ENCODE measurements around the gene RFLNA. TPM values are rescaled to one million over a fixed set of nuclear protein-coding genes. Genes with fewer than 3 reads are reported as not detected.

RFLNA gene
- total RNA-seq, result 100 to 1,000 TPM in 2 of 5 donors, 10 to 100 TPM in 3; 19.2 to 294 (median 78.6) TPM
- polyA plus RNA-seq, result 100 to 1,000 TPM in 1 of 3 donors, 10 to 100 TPM in 2; 18.2 to 251 (median 73.1) TPM
- long read RNA-seq, donor 1, transcript RFLNA-205 (3 exons, 2,354 nt), result major isoform, 17 of 19 reads
- long read RNA-seq, donor 1, partial matches to known transcripts, result 0 of 19 reads
- long read RNA-seq, donor 1, other reads (novel, unspliced or antisense), result 0 of 19 reads
- long read RNA-seq, donor 2, transcript RFLNA-205 (3 exons, 2,354 nt), result major isoform, 27 of 29 reads
- long read RNA-seq, donor 2, partial matches to known transcripts, result 0 of 29 reads
- long read RNA-seq, donor 2, other reads (novel, unspliced or antisense), result 0 of 29 reads
- long read RNA-seq, donor 3, transcript RFLNA-205 (3 exons, 2,354 nt), result major isoform, 17 of 18 reads
- long read RNA-seq, donor 3, partial matches to known transcripts, result 0 of 18 reads
- long read RNA-seq, donor 3, other reads (novel, unspliced or antisense), result 0 of 18 reads
- long read RNA-seq, donor 4, result 0 reads
- long read RNA-seq, donor 5, transcript RFLNA-205 (3 exons, 2,354 nt), result major isoform, 16 of 19 reads
- long read RNA-seq, donor 5, partial matches to known transcripts, result 0 of 19 reads
- long read RNA-seq, donor 5, other reads (novel, unspliced or antisense), result 0 of 19 reads
- long read RNA-seq, donor 6, transcript RFLNA-205 (3 exons, 2,354 nt), result major isoform, 93 of 108 reads
- long read RNA-seq, donor 6, transcript RFLNA-202 (2 exons, 652 nt), result minor isoform, 5 of 108 reads
- long read RNA-seq, donor 6, partial matches to known transcripts, result 0 of 108 reads
- long read RNA-seq, donor 6, other reads (novel, unspliced or antisense), result 10 of 108 reads
- long read RNA-seq, donor 7, transcript RFLNA-205 (3 exons, 2,354 nt), result major isoform, 27 of 27 reads
- long read RNA-seq, donor 7, partial matches to known transcripts, result 0 of 27 reads
- long read RNA-seq, donor 7, other reads (novel, unspliced or antisense), result 0 of 27 reads
- long read RNA-seq, donor 8, transcript RFLNA-205 (3 exons, 2,354 nt), result major isoform, 18 of 20 reads
- long read RNA-seq, donor 8, partial matches to known transcripts, result 0 of 20 reads
- long read RNA-seq, donor 8, other reads (novel, unspliced or antisense), result 0 of 20 reads
- long read RNA-seq, donor 9, transcript RFLNA-205 (3 exons, 2,354 nt), result major isoform, 12 of 15 reads
- long read RNA-seq, donor 9, partial matches to known transcripts, result 0 of 15 reads
- long read RNA-seq, donor 9, other reads (novel, unspliced or antisense), result 0 of 15 reads
- long read RNA-seq, donor 10, partial matches to known transcripts, result 0 of 5 reads
- long read RNA-seq, donor 10, other reads (novel, unspliced or antisense), result 0 of 5 reads

GRCh38 chr12:124294780-124295341 lies at the start of gene RFLNA:
Gene RFLNA (plus strand): TSS chr12:124295093. CDS start chr12:124295430, 337 bp downstream.
- 1 to 13% (median 4%) methylated on average over 8 to 66 of the region's 66 CpGs for WGBS, 5 donors
- DNase-seq, result peak; percentile 62 to 86
- intact Hi-C loops (cut with DNase I; ENCODE audit: low total_unique reads), result no loop called here
- Histone ChIP-seq H3K9me3 (no peaks in the 10 kb centered on the region), H3K4me3 (peak within 1 kb of the TSS; percentile 55 to 74 (median 58)), H3K4me1 (peaks cover 15 to 55% (median 26%) of the 10 kb centered on the region in 4 donors), H3K27me3 (peaks cover 0 to 42% (median 8%) of the 10 kb centered on the region in 3 donors), H3K36me3 (peaks cover 0 to 4% (median 0%) of the 10 kb centered on the region in 4 donors), H3K27ac (peak within 1 kb of the TSS; percentile 48 to 84 (median 72))
- no peak for TF ChIP-seq EP300 (IDR thresholded peaks at IDR 0.05)
- TF ChIP-seq POLR2AphosphoS5 (IDR thresholded peaks at IDR 0.05), result peak in 1 of 3 donors; percentile 49

- no peak overlapping the region for H3K4me3 ChIP-seq
- DNase-seq, result no peak
- WGBS, 5 donors, result 58 to 86% (median 67%) methylated on average over 2 of the region's 2 CpGs
- peaks cover 0 to 15% (median 0%) of the 10 kb centered on the region in 4 donors for H3K4me1 ChIP-seq
- intact Hi-C loops (cut with DNase I; ENCODE audit: low total_unique reads), result no loop called here
- TF ChIP-seq CTCF (IDR thresholded peaks at IDR 0.05), result no peak
- no peak for TF ChIP-seq POLR2A (IDR thresholded peaks at IDR 0.05)
- no peak for TF ChIP-seq EP300 (IDR thresholded peaks at IDR 0.05)
- TF ChIP-seq POLR2AphosphoS5 (IDR thresholded peaks at IDR 0.05), result no peak
- no peaks in the 10 kb centered on the region for H3K36me3 ChIP-seq
- peaks cover 0 to 19% (median 10%) of the 10 kb centered on the region in 4 donors for H3K9me3 ChIP-seq
- H3K27me3 ChIP-seq, result no peaks in the 10 kb centered on the region
- no peak overlapping the region for H3K27ac ChIP-seq
Measured at GRCh38 chr12:124247331-124247730, 47.6 kb upstream of the RFLNA start.

GRCh38 chr12:124248941-124249825 lies 45.7 kb upstream of the RFLNA start:
- intact Hi-C loops (cut with DNase I; ENCODE audit: low total_unique reads), result no loop called here
- no peak for TF ChIP-seq POLR2AphosphoS5 (IDR thresholded peaks at IDR 0.05)
- Histone ChIP-seq H3K27me3 (peaks cover 0 to under 1% (median 0%) of the 10 kb centered on the region in 3 donors), H3K27ac (no peak overlapping the region), H3K9me3 (peaks cover 0 to 19% (median 10%) of the 10 kb centered on the region in 4 donors), H3K4me3 (no peak overlapping the region), H3K4me1 (peaks cover 0 to 15% (median 0%) of the 10 kb centered on the region in 4 donors), H3K36me3 (no peaks in the 10 kb centered on the region)
- DNase-seq, result no peak
- 51 to 72% (median 69%) methylated on average over 20 of the region's 20 CpGs for WGBS, 5 donors

GRCh38 chr12:124251186-124251585 lies 43.7 kb upstream of the RFLNA start:
- no peak for TF ChIP-seq POLR2A (IDR thresholded peaks at IDR 0.05)
- TF ChIP-seq CTCF (IDR thresholded peaks at IDR 0.05), result no peak
- no peak for TF ChIP-seq EP300 (IDR thresholded peaks at IDR 0.05)
- no peak for TF ChIP-seq POLR2AphosphoS5 (IDR thresholded peaks at IDR 0.05)
- 83 to 94% (median 90%) methylated on average over 7 of the region's 7 CpGs for WGBS, 5 donors

More at GRCh38 chr12:124251186-124251585, 43.7 kb upstream of the RFLNA start:
- H3K36me3 ChIP-seq, result no peaks in the 10 kb centered on the region
- peaks cover 0 to 18% (median 10%) of the 10 kb centered on the region in 4 donors for H3K9me3 ChIP-seq
- intact Hi-C loops (cut with DNase I; ENCODE audit: low total_unique reads), result no loop called here
- no peak overlapping the region for H3K27ac ChIP-seq
- H3K4me1 ChIP-seq, result peaks cover 0 to 9% (median 0%) of the 10 kb centered on the region in 4 donors
- peaks cover 0 to 7% (median 0%) of the 10 kb centered on the region in 3 donors for H3K27me3 ChIP-seq
- H3K4me3 ChIP-seq, result no peak overlapping the region
- no peak for DNase-seq
